Measurements from ENCODE around the gene SLX4IP. TPM values are rescaled to one million over a fixed set of nuclear protein-coding genes. Genes with fewer than 3 reads are reported as not detected.

The SLX4IP gene
- total and polyA plus RNA-seq, 2 donors (not counting 3 experiments of a cell fraction or from before 2014, with no cell fraction given), result 1.9 to 4.5 TPM

DNA sequence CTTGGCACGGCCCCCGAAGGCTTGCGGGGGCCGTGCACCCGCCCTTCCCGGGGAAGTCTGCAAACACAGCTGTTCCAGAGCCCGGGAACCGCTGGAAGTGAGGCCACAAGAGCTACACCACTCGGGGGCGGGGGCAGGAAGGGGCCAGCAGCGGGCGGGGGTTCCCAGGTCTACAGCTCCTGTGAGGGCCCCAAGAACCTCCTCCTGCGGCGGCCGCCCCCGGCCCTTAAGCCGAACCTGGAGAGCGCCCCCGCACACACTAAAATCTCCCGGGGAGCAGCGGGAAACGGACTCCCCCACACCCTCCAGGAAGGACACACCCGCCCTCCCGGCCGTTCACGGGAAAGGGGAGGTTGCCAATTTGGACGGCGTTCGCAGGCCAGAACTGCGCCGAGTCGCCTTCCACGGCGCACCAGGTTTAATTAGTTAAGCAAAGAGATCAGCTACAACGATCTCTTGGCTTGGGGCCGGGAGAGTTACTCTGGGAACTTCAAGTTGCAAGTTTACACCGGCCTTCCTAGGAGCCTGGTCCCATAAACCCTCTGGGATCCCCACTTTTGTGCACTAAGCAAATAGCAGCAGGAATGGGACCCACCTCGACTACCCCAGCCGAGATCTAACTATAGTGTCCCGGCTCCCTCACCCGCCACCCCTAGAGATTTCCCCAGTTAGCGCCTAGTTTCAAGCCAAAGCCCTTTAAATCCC, 237.0 kb downstream of the SLX4IP start:
- POLR2A ChIA-PET, result interaction anchor here (0.8 to 1.0 kb wide), 2 partner anchors 36 to 595 kb away, joined by 3 read pairs; no protein-coding TSS in a partner anchor

More for the DNA sequence above, 237.0 kb downstream of the SLX4IP start:
- intact Hi-C loops (cut with micrococcal nuclease), result loop anchor here (1.0 to 5.0 kb wide), 14 partner anchors 67 to 1380 kb away; no protein-coding TSS in a partner anchor
- dilution Hi-C loops (cut with MboI; ENCODE audit: extremely low pct_ligation_motif_present, low sequenced_read_pairs), result no loop called here
- H3K9ac ChIP-seq (replicated peaks; ENCODE audit: extremely low read depth, insufficient read depth, low read length), result peak overlapping the region; percentile 92
- H3K9me1 ChIP-seq (replicated peaks; ENCODE audit: control insufficient read depth, extremely low read depth, insufficient read depth, low read length), result no peaks in the 10 kb centered on the region
- H3K36me3 ChIP-seq (ENCODE audit: control insufficient read depth in 2 of 2, extremely low read depth in 1 of 2, insufficient read depth in 2 of 2, low read length in 2 of 2), result peaks cover 2 to 3% of the 10 kb centered on the region in 2 experiments
- no TSS peak for BruUV-seq (replicated peaks)
- H4K20me1 ChIP-seq (replicated peaks; ENCODE audit: control insufficient read depth, extremely low read depth, insufficient read depth, low read length), result no peaks in the 10 kb centered on the region
- peak overlapping the region; percentile 93 for H3K4me2 ChIP-seq (ENCODE audit: insufficient read depth, low read length)
- peaks cover 56% of the 10 kb centered on the region for H3K79me2 ChIP-seq (ENCODE audit: control insufficient read depth, insufficient read depth, low read length)
- peaks cover 45% of the 10 kb centered on the region for H3K4me1 ChIP-seq (ENCODE audit: control insufficient read depth, extremely low read depth, insufficient read depth, low read length)
- H3K9me3 ChIP-seq (replicated peaks; ENCODE audit: control insufficient read depth, insufficient read depth, low read length), result no peaks in the 10 kb centered on the region
- peak overlapping the region; percentile 30 for H2AFZ ChIP-seq (ENCODE audit: low read depth, low read length)
- DNase-seq (ENCODE audit: low read depth, low spot score), result peak; percentile 51
- H3K4me3 ChIP-seq (replicated peaks in 1 of 3; ENCODE audit: insufficient read depth in 1 of 3, low read depth in 1 of 3, low read length in 3 of 3), result peak overlapping the region; percentile 91 to 95 (median 94)
- CTCF ChIA-PET, result interaction anchor here (0.7 to 6.0 kb wide), 24 partner anchors 10 to 872 kb away, joined by 3 to 55 read pairs (median 6); no protein-coding TSS in a partner anchor
- TF ChIP-seq POLR2A (IDR thresholded peaks at IDR 0.05; ENCODE audit: low read depth, low read length), result peak; percentile 34
- TF ChIP-seq, protein P1, sequence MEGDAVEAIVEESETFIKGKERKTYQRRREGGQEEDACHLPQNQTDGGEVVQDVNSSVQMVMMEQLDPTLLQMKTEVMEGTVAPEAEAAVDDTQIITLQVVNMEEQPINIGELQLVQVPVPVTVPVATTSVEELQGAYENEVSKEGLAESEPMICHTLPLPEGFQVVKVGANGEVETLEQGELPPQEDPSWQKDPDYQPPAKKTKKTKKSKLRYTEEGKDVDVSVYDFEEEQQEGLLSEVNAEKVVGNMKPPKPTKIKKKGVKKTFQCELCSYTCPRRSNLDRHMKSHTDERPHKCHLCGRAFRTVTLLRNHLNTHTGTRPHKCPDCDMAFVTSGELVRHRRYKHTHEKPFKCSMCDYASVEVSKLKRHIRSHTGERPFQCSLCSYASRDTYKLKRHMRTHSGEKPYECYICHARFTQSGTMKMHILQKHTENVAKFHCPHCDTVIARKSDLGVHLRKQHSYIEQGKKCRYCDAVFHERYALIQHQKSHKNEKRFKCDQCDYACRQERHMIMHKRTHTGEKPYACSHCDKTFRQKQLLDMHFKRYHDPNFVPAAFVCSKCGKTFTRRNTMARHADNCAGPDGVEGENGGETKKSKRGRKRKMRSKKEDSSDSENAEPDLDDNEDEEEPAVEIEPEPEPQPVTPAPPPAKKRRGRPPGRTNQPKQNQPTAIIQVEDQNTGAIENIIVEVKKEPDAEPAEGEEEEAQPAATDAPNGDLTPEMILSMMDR (IDR thresholded peaks at IDR 0.05; ENCODE audit: extremely low read depth in 1 of 2, insufficient read depth in 1 of 2, low read depth in 1 of 2, low read length in 2 of 2), result no peak
- H3K27ac ChIP-seq (ENCODE audit: insufficient read depth, low read depth, low read length), result peak overlapping the region; percentile 92
- no peak for FAIRE-seq
- H3K27me3 ChIP-seq (ENCODE audit: control insufficient read depth in 2 of 2, insufficient read depth in 2 of 2, low read length in 2 of 2), result no peaks in the 10 kb centered on the region
